ENCODE results near the gene S1PR3. TPM values are rescaled to one million over a fixed set of nuclear protein-coding genes. Genes with fewer than 3 reads are reported as not detected.

The S1PR3 gene
- total RNA-seq, 1 donor from 2014 or later: 18.3 TPM

- H3K9me3 Mint-ChIP-seq (ENCODE audit: unreplicated experiment): no peaks in the 10 kb centered on the region
- H3K27ac Mint-ChIP-seq (ENCODE audit: unreplicated experiment): no peak overlapping the region
- DNase-seq (ENCODE audit: low spot score): no peak
- H3K4me1 Mint-ChIP-seq (ENCODE audit: unreplicated experiment): peaks cover 12% of the 10 kb centered on the region
- peaks cover 3% of the 10 kb centered on the region for H3K27me3 Mint-ChIP-seq (ENCODE audit: unreplicated experiment)
- H3K4me3 Mint-ChIP-seq (ENCODE audit: unreplicated experiment): no peak overlapping the region
- TF ChIP-seq CTCF (IDR thresholded peaks at IDR 0.05; ENCODE audit: unreplicated experiment): no peak
- no peaks in the 10 kb centered on the region for H3K36me3 Mint-ChIP-seq (ENCODE audit: low read depth, unreplicated experiment)
Measured at GRCh38 chr9:88984543-88984883, 6.8 kb upstream of the S1PR3 start.

GRCh38 chr9:88985616-88986015 lies 5.7 kb upstream of the S1PR3 start:
- H3K4me1 Mint-ChIP-seq (ENCODE audit: unreplicated experiment): peaks cover 19% of the 10 kb centered on the region
- H3K27me3 Mint-ChIP-seq (ENCODE audit: unreplicated experiment): peaks cover 3% of the 10 kb centered on the region
- no peaks in the 10 kb centered on the region for H3K9me3 Mint-ChIP-seq (ENCODE audit: unreplicated experiment)
- H3K4me3 Mint-ChIP-seq (ENCODE audit: unreplicated experiment): no peak overlapping the region
- TF ChIP-seq CTCF (IDR thresholded peaks at IDR 0.05; ENCODE audit: unreplicated experiment): no peak
- DNase-seq (ENCODE audit: low spot score): no peak
- H3K36me3 Mint-ChIP-seq (ENCODE audit: low read depth, unreplicated experiment): no peaks in the 10 kb centered on the region
- H3K27ac Mint-ChIP-seq (ENCODE audit: unreplicated experiment): no peak overlapping the region

- Mint-ChIP-seq H3K4me3 (ENCODE audit: unreplicated experiment) (no peak overlapping the region), H3K27ac (ENCODE audit: unreplicated experiment) (no peak overlapping the region), H3K4me1 (ENCODE audit: unreplicated experiment) (peaks cover 20% of the 10 kb centered on the region), H3K9me3 (ENCODE audit: unreplicated experiment) (no peaks in the 10 kb centered on the region), H3K27me3 (ENCODE audit: unreplicated experiment) (peaks cover 3% of the 10 kb centered on the region), H3K36me3 (ENCODE audit: low read depth, unreplicated experiment) (no peaks in the 10 kb centered on the region)
- no peak for DNase-seq (ENCODE audit: low spot score)
- no peak for TF ChIP-seq CTCF (IDR thresholded peaks at IDR 0.05; ENCODE audit: unreplicated experiment)
Measured at GRCh38 chr9:88986776-88987175, 4.5 kb upstream of the S1PR3 start.

GRCh38 chr9:88987661-88988060 lies 3.6 kb upstream of the S1PR3 start:
- no peaks in the 10 kb centered on the region for H3K9me3 Mint-ChIP-seq (ENCODE audit: unreplicated experiment)
- no peaks in the 10 kb centered on the region for H3K36me3 Mint-ChIP-seq (ENCODE audit: low read depth, unreplicated experiment)
- no peak for TF ChIP-seq CTCF (IDR thresholded peaks at IDR 0.05; ENCODE audit: unreplicated experiment)
- H3K4me1 Mint-ChIP-seq (ENCODE audit: unreplicated experiment): peaks cover 25% of the 10 kb centered on the region
- H3K27me3 Mint-ChIP-seq (ENCODE audit: unreplicated experiment): peaks cover 5% of the 10 kb centered on the region
- H3K27ac Mint-ChIP-seq (ENCODE audit: unreplicated experiment): no peak overlapping the region
- DNase-seq (ENCODE audit: low spot score): no peak
- no peak overlapping the region for H3K4me3 Mint-ChIP-seq (ENCODE audit: unreplicated experiment)

GRCh38 chr9:88988796-88989641 lies 2.2 kb upstream of the S1PR3 start:
- TF ChIP-seq CTCF (IDR thresholded peaks at IDR 0.05; ENCODE audit: unreplicated experiment): no peak

More at GRCh38 chr9:88988796-88989641, 2.2 kb upstream of the S1PR3 start:
- Mint-ChIP-seq H3K27ac (ENCODE audit: unreplicated experiment) (no peak overlapping the region), H3K9me3 (ENCODE audit: unreplicated experiment) (no peaks in the 10 kb centered on the region), H3K4me3 (ENCODE audit: unreplicated experiment) (no peak overlapping the region), H3K27me3 (ENCODE audit: unreplicated experiment) (peaks cover 5% of the 10 kb centered on the region), H3K36me3 (ENCODE audit: low read depth, unreplicated experiment) (no peaks in the 10 kb centered on the region), H3K4me1 (ENCODE audit: unreplicated experiment) (peaks cover 29% of the 10 kb centered on the region)
- no peak for DNase-seq (ENCODE audit: low spot score)

Measured in endothelial cell (in vitro differentiated cells).